ENCODE results near the gene PIM1.

PIM1 gene

DNA sequence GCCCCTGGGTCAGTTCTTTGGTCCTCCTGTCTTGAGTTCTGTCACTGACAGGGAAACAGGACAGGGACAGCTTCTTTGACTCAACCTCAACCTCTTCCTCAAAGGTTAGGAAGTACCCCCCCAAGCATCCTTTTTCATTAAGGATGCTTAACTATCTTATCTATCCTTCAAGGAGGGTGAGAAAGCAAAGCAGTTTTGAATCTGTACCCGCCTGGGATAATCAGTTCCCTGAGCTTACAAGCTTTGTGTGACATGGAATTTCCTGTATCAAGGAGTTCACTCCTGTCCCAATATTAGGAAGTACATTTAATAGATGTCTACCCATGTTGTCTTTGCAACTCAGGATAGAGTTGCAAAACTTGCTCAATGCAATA, 31.1 kb upstream of the PIM1 start:
- DNase-seq, result no peak

DNA sequence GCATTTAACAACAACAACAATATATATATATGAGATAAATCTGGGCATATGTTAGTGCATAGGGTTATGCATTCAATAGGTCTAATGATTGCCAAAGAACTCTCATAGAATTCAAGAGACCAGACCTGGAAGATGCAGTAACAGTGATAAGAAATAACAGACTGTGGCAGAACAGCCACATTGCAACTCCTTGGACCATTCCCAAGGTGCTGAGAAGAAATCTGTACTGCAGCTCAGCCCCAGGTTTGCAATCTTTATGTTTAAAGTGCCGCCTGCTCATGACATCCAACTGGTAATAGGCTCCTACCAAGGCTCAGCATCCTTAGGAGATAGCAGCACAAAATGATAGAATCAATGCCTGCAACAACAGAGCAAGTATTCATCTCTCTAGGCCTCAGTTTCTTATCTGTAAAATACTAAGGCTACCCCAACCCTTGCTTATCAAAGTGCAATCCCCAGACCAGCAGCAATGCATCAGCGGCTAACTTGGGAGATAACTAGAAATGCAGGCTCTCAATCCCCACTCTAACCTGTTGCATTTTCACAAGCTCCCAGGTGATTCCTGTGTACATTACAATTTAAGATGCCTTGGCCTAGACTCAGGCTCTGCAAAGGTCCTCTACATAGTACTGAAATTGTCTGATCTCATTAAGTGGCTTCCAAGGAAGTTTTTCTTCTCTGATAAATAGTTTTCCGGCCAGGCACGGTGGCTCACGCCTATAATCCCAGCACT, 30.6 kb upstream of the PIM1 start:
- no peak for DNase-seq

DNA sequence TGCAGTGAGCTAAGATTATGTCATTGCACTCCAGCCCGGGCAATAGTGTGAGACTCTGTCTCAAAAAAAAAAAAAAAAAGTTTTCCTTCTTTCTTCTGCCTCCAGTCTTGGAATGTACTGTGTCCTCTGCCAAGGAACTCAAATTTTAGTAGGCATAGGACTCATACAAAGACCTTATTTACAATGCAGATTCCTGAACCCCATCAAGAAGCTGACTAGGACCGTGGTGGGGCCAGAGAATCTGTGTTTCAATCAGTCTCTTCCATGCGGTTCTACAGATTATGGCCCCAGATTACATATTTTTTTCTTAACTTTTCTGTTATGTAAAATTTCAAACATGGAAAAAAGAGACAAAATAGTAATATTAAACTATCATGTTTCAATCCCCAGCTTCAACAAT, 29.8 kb upstream of the PIM1 start:
- DNase-seq, result no peak

DNA sequence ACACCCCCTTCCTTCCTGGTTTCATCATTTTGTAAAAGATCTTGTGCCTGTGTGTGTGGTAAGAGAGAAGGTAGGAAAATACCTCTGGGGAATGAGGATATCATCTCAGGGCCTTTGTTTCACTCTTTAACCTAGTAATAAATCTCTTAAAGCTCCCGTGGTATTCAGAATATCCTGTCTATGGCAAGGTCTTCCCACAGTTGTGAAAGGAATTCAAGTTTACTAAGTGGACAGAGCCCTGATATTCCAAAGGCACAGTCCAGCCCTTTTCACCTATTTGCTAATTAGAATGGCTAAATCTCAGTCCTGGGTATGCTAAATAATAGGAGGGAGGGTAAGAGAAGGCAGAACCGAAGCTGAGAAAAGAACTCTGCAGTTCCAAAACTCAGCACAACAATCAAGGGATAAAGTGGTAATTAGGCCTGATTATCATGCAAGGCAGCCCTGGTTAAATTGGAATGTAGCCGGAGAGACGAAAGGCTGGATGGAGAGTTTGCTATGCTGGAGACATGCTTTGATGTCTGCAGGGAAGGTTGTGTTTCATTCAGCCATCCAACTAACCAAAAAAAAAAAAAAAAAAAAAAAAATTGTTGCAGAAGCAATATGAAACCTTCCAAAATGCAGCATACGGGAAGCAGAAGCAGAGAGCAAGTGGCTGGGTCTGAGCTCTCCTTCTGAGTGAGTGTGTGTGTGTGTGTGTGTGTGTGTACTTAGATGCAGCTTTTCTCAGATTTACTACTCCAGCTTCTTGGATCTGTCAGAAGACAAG, 28.5 kb upstream of the PIM1 start:
- no peak for DNase-seq

DNA sequence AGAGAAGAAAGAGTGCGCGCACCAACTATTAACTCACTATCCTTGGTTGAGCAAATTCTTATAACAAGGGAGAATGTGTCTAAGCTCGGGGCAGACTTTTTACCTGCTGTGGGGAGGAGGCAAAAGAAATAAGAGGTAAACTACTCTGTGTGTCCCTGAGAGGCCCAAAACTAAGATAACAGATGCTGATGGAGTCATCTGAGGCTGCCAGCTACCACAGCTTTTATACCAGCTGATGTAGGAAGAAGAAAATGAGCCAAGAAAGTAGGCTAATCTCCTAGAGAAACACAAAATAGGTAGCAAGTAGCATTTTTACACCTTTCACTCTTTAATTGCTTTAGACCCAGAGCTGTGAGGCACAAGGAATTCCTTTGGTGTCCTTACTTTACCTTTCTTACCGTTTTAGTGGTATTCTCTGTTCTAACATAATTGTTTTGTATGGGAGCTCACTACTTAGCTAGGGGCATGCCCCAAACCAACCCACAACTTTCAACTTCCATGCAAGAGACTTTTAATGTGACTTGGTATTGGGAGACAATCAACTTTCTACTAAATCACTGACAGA, 27.8 kb upstream of the PIM1 start:
- DNase-seq, result no peak

DNA sequence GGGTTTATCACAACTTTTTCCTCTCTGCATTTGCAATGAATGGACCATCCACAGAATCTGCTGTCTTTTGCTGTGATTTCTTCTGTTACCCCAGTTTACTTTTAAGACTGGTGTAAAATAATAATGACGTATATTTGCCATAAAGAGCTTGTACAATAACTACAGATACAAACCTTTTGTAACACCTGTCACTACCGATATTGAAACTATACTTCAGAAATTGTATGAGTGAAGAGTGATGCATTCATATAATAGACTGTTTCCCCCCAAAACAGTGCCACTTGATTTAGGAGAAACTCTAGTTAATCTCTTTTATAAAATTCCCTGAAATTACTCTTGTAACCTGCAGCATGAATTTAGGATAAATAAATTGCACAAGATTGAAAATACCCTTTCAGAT, 26.4 kb upstream of the PIM1 start:
- DNase-seq, result no peak

- DNase-seq, result no peak
These were observed 24.5 kb upstream of the PIM1 start for GRCh38 chr6:37145443-37145842.

DNA sequence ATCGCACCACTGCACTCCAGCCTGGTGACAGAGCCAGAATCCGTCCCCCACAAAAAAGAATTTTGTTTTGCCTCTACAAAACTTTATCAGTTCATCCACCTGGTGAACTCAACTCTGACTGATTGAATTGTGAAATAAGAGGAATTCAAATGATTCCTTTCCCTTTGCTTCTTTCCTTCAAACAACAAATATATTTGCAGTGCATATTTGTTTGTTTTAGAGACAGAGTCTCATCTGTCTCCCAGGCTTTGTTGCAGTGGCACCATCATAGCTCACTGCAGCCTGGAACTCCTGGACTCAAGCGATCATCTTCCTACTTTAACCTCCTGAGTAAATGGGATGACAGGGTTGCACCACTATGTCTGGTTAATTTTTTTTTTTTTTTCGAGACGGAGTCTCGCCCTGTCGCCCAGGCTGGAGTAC, 23.2 kb upstream of the PIM1 start:
- DNase-seq, result no peak

DNA sequence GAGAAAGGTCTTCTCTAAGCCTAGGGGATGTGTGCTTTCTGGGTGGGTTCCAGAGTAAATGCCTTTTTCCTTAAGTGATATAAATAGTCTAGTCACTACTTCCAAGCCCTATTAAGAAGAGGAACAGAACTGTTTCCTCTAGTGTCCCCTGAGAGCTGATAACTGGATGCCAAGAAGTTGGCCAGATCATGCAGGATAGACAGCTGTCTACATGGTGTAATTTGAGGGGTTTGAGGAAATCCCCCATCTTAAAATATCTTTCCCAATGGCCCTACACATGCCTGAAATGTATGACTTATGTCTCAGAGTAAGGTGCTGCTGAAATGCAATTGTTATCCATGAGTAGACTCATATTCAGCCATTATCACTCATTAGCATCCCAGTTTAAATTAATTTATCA, 20.2 kb upstream of the PIM1 start:
- no peak for DNase-seq

- DNase-seq, result no peak
These were observed 19.6 kb upstream of the PIM1 start for GRCh38 chr6:37150314-37150713.

DNA sequence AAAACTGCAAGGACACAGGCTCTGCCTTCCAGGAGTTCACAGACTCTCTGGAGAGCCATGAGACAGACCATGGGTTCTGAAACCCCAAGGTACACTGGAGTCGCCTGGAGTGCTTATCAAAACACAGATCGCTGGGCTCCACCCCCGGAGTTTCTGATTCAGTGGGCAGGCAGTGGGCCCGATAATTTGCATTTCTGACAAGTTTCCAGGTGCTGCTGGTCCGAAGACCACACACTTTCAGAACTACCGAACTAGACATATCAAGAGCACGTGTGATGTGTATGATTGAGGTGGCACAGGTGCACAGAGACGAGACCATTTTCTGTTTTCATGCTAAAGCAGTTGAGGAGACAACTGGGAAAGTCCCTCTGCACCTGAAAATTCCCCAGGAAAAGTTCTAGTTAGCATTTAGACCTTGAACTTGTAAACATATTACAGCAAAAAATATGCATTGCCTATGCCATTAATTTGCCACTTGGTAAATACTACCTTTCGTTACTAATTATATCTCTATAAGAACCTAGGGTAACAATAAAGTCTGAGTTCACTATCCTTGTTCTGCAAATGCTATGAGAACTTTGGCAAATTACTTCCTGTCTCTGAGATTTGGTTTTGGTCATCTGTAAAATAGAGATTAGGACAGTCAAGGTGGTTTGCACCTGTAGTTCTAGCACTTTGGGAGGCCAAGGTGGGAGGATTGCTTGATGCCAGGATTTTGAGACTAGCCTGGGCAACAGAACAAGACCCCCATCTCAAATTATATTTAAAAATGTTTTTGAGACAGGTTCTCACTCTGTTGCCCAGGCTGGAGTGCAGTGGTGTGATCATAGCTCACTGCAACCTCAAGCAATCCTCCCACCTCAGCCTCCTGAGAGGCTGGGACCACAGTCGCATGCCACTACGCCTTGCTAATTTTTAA, 14.3 kb upstream of the PIM1 start:
- no peak for DNase-seq

DNA sequence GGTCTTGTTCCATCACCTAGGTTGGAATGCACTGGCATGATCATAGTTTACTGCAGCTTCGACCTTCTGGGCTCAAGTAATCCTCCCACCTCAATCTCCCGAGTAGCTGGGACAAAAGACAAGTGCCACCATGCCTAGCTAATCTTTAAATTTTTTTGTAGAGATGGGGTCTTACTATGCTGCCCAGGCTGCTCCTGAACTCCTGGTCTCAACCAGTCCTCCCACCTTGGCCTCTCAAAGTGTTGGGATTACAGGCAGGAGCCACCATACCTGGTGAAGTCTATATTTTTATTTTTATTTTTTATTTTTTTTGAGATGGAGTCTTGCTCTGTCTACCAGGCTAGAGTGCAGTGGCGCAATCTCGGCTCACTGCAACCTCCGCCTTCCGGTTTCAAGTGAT, 11.4 kb upstream of the PIM1 start:
- DNase-seq, result no peak

DNA sequence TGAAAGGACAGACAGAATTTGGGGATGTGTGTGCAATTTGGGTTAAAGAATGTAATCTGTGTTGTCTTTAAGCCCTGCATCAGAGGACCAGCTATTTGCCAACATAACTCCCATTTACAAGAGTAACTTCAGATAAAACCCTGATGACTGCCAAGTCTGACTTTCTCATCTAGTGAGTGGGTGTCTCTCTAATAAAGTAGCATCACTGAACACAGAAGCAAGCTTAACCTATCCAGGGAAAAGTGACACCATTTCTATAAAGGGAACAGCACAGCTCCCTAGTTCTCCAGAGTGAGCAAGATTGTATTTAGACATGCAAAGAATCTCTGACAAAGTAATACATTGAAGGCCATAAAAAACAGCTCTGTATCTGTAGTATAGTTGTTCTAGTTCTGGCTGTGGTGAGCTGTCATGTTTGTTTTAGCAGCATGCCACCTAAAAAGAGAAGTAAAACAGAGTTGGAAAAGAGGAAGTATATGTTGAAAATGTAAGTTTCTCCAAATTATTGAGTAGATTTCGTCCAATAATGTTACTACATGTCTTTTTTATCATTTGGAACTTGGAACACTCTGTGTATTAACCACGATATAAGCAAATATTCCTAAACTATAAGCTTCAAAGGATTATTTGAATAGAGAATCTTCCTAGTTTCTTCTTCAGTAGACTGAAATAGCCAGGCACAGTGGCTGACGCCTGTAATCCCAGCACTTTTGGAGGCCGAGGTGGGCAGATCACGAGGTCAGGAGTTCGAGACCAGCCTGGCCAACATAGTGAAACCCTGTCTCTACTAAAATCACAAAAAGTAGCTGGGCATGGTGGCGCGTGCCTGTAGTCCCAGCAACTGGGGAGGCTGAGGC, 8.8 kb upstream of the PIM1 start:
- DNase-seq, result no peak

GRCh38 chr6:37162740-37163139, 7.2 kb upstream of the PIM1 start:
- no peak for DNase-seq

GRCh38 chr6:37168163-37168758, 1.7 kb upstream of the PIM1 start:
- no peak for DNase-seq

GRCh38 chr6:37168811-37169495, 999 bp upstream of the PIM1 start:
- no peak for DNase-seq

DNA sequence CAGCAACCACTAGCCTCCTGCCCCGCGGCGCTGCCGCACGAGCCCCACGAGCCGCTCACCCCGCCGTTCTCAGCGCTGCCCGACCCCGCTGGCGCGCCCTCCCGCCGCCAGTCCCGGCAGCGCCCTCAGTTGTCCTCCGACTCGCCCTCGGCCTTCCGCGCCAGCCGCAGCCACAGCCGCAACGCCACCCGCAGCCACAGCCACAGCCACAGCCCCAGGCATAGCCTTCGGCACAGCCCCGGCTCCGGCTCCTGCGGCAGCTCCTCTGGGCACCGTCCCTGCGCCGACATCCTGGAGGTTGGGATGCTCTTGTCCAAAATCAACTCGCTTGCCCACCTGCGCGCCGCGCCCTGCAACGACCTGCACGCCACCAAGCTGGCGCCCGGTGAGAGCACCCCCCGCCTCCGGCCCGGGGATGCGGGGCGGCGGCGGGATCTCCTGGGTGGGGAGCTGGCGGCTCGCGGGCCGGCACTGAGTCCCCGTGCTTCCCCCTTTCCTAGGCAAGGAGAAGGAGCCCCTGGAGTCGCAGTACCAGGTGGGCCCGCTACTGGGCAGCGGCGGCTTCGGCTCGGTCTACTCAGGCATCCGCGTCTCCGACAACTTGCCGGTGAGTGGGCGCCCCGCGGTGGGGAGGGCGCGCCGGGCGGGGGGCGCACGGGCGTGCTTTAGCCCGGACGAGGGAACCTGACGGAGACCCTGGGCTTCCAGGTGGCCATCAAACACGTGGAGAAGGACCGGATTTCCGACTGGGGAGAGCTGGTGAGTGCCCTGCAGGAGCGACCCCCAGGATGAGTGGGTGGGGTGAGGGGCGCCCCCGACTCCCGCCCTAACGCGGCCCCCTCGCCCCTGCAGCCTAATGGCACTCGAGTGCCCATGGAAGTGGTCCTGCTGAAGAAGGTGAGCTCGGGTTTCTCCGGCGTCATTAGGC, 585 bp downstream of the PIM1 start:
- peak; percentile 29 for DNase-seq

DNA sequence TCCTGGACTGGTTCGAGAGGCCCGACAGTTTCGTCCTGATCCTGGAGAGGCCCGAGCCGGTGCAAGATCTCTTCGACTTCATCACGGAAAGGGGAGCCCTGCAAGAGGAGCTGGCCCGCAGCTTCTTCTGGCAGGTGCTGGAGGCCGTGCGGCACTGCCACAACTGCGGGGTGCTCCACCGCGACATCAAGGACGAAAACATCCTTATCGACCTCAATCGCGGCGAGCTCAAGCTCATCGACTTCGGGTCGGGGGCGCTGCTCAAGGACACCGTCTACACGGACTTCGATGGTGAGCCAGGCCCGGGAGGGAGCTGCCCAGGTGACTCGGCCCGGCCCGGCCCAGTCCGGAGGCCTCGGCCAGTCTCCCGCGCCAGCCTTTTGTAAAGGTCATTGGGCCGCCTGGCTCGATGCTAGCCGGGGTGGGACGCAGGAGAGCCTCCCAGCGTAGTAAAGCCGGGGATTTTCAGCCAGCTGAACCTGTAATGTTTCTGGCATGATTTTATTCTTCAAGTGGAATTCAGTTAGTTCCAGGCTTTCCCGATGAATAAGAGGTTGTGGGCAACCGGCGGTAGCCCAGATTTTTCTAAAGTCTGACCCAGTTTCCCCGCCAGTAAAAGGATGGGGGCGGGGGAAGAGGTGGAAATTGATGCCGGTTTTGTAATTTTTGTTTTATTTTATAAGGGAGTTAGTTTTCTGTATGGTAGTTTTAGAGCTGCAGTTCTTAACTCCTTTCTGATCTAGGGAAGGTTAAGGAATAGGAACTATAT, 1.4 kb downstream of the PIM1 start:
- peak; percentile 29 for DNase-seq

Data from T-helper 9 cell (primary cell).